Epithelial cell of proximal tubule (primary cell): ENCODE measurements around the gene ULK1. TPM values are rescaled to one million over a fixed set of nuclear protein-coding genes. Genes with fewer than 3 reads are reported as not detected.

Source experiments
- DNase-seq: peaks from one replicate; pipeline ENCODE4 v3.0.0-alpha.2; 2011; ENCODE audit warnings: low read depth
- H3K4me3 ChIP-seq: 2 replicates; pipeline ENCODE4 v1.5.1; 2011; ENCODE audit warnings: low read depth, mild to moderate bottlenecking, low read length
- CTCF ChIP-seq: conservative IDR thresholded peaks from 2 replicates; pipeline ENCODE4 v1.5.1; 2012; ENCODE audit warnings: low read depth, mild to moderate bottlenecking, low read length
- total RNA-seq: library from RNA; depleted of rRNA; stranded (reverse); fragments of >200 nt; gene quantifications from 2 replicates; pipeline ENCODE4 v1.2.3, GENCODE V29; 2015

ULK1 gene
- total RNA-seq, 1 donor from 2014 or later: 11.8 TPM

DNA sequence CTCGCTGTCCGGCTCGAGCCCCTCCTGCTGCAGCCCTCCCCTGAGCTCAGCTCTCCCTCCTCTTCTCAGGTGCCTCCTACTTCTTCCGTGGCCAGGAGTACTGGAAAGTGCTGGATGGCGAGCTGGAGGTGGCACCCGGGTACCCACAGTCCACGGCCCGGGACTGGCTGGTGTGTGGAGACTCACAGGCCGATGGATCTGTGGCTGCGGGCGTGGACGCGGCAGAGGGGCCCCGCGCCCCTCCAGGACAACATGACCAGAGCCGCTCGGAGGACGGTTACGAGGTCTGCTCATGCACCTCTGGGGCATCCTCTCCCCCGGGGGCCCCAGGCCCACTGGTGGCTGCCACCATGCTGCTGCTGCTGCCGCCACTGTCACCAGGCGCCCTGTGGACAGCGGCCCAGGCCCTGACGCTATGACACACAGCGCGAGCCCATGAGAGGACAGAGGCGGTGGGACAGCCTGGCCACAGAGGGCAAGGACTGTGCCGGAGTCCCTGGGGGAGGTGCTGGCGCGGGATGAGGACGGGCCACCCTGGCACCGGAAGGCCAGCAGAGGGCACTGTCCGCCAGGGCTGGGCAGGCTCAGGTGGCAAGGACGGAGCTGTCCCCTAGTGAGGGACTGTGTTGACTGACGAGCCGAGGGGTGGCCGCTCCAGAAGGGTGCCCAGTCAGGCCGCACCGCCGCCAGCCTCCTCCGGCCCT lies 43.4 kb upstream of the ULK1 start:
- no peak for DNase-seq
- peak; percentile 82 for TF ChIP-seq CTCF
- H3K4me3 ChIP-seq: peak overlapping the region; percentile 15

DNA sequence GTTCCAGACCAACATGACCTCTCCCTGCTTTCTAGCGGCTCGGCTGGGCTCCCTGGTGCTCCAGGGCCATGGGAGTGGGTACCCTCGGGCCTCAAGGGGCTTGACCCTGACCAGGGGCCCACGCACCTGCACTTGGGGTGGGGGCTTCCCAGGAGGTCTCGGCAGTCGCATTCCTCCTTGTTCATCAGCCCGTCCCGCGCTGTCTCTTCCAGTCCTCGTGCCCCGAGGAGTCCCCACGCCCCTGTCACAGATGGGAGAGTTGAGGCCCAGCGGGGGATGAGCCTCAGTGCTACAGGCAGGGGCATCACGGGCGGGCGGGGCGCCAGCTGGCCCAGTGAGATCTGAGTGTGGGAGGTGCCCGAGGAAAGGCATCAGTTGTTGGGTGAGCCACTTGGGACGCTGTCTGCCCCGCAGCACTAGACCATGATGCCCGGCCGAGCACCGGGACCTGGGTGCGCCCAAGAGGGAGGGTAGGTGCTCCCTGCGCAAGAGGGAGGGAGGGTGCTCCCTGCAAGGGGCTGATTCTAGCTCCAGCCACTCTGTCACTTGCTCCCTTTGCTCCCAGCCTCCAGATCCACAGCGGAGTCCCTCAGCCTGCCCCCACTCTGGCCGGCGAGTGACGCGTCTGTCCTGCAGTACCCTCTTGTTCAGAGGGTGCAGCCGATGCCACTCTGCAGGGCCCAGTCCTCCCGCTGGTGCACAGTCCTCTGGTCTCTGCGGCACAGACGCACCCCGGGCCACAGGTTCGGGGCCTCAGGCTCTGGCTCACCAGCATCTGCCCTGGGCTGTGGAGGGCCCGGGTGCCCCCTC lies 42.5 kb upstream of the ULK1 start:
- TF ChIP-seq CTCF: no peak
- no peak for DNase-seq
- H3K4me3 ChIP-seq: no peak overlapping the region

DNA sequence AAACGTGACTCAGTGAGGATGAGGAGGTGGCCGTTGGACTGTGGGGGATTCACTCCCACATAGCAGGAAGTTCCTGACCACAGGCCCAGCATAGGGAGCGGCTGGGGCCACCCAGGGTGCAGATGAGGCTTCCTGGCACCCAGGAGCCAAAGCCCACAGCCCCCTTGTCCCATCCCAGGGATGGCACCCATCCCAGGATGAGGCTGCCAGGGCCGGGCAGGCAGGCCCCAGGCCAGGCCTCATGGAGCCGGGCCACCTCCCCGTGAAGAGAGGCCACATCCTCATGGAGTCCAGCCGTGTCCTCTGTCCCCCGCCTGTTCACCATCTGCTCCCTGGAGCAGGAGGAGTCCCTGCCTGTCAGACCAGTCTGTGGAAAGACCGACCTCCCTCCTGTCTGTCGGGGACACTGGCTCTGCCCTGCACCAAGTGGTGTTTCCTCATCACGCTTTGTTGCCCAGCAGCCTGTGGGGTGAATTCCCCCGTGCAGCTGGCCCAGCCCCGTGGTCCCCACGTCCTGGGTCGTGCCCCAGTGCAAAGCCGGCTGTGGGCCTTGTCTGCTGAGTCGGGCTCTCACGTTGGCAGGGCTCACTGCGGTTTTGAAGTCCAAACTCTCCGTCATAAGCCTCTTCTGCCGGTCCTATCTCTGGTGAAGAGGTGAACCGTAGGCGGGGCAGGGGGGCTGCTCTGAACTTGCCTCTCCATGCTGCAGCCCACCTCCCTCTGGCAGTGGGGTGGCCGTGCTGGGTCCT lies 41.7 kb upstream of the ULK1 start:
- no peak for TF ChIP-seq CTCF
- no peak for DNase-seq
- no peak overlapping the region for H3K4me3 ChIP-seq

DNA sequence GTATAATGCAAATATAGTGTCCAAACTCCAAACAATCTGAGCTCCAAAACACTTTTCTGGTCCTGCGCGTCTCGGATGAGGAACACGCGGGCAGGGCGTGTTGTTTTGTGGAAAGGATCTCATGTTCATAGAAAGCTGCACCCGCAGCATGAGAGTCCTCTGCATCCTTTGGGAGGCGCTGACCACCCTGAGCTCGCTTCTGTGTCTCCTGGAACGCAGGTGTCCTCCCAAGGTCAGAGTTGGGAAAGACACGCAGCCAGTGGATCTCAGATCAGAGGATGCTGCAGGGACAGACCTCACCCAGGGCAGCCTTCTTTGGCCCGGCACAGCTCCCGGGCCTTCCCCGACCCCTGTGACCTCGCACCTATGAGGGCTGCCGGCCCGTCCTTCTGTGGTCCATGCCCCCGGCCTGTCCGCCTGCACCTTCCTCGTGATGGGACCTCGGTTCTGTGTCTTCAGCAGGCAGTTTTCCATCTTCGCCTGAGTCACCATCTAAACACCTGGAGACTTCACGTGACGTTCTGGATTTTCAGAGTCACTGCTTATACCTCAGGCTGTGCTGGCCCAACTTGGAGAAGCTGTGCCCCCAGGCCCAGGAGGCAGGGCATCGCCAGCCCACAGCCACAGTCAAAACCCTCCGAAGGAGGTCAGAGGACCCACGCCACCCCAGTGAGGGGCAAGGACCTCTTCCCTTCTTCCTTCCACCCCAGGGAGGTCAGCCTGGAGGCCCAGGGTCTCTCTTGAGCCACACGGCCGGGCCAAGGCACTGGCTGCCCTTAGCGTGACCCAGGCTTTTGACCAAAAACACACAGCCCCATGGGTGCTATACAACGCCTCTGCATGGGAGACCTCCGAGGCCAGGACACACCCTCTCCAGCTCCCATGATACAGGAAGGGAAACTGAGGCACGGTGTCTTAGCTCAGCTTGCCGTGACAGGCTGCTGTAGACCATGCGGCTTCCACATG lies 40.3 kb upstream of the ULK1 start:
- H3K4me3 ChIP-seq: no peak overlapping the region
- DNase-seq: no peak
- no peak for TF ChIP-seq CTCF

DNA sequence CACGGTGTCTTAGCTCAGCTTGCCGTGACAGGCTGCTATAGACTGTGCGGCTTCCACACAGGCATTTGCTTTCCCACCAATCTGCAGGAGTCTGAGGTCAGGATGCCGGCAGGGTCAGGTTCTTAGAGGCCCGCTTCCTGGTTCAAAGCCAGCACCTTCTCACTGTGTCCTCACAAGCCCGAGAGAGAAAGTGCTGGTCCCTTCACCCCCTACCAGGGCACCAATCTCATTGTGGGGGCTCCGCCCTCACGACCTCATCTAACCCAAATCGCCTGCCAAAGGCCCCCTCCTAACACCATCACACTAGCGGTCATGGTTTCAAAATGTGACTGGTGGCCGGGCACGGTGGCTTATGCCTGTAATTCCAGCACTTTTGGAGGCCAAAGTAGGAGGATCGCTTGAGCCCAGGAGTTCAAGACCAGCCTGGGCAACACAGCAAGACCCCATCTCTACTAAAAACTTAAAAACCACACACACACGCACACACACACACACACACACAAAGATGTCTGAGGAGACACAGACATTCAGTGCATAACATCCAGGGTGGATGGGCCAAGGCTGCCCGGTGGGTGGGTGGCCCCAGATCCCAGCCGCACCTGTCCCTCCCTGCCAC lies 39.5 kb upstream of the ULK1 start:
- DNase-seq: no peak

More for the DNA sequence above, 39.5 kb upstream of the ULK1 start:
- TF ChIP-seq CTCF: no peak
- H3K4me3 ChIP-seq: no peak overlapping the region
